DMS53 treated with DMSO at 0.1 percent for 48 hours (cell line): Measurements from ENCODE around the gene PRAMEF17.
"Not testable (repeated sequence)": the region's sequence is repeated elsewhere in the genome, so short reads cannot be mapped to it uniquely, and the experiment has no call there.

ENCODE experiments used
- DNase-seq: peaks from one replicate; lab custom pipeline; 2025; ENCODE audit not compliant: unreplicated experiment; lab: John Stamatoyannopoulos, UW

PRAMEF17 gene, protein sequence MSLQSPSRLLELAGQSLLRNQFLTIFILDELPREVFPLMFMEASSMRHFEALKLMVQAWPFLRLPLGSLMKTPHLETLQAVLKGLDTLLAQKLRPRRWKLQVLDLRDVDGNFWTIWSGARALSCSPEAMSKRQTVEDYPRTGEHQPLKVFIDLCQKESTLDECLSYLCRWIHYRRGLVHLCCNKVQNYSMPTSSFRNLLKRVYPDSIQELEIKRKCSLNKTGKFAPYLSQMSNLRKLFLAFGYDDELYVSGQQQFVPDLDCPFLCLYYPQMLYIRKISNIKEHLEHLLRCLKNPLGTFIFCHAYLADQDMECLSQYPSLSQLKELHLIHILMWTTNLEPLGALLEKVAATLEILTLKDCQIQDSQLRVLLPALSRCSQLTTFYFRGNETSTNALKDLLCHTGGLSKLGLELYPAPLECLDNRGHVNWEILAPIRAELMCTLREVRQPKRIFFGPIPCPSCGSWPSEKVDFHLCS

DNA sequence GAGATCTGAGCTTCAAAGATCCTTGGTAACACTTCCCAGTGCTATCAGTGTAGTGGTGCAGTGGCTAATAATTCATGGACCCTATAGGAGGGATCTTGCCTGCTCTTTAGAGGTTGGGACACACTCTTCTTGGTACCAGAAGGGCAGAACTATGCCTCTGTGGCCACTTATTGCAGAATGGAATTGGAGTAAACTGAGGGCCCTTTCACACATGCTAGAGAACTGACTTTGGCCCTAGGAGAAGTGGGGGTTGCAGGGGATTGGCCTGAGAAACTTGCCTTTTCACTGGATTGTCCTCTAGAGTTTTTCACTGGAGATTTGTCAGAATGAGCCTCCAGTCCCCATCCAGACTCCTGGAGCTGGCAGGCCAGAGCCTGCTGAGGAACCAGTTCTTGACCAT lies at the start of gene PRAMEF17:
PRAMEF17 (plus strand) TSS at position 301 of the 400 bp plus-strand sequence; CDS start at position 327, 26 bp downstream.
- DNase-seq = not testable (repeated sequence)

DNA sequence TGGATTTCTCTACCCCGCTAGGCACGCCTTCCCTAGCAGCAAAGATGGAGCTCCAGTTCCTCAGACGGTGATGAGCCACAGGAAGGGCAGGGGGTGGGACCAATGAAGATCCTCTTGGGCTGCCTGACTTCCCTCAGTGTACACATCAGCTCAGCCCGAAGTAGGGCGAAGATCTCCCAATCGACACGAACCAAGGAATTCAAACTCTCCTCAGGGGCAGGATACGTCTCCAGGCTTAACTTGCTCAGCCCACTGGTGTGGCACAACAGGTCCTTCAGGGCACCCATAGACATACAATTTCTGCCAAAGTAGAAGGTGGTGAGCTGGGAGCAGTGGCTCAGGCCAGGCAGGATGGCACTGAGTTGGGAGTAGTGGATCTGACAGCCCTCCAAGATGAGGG lies 46.9 kb upstream of the PRAMEF17 start:
- DNase-seq = not testable (repeated sequence)

DNA sequence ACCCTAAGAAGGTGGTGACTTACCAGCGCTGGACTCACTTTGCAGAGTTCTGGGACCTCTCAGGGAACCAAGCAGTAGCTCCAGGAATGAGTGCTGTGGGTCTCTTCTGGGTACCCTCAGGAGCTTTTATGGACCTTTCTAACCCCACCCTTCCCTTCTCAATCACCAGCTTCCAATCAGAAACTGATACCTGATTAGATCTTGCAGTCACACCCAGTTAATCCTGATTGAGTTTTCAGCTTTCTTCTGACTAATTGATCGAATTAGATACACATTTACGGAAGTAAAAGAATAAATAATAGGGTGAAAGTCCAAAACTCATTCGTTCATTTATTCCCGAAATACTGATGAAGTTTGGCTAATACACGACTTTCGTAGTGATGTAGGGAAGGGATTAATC lies 42.4 kb upstream of the PRAMEF17 start, which contains the start of gene PRAMEF14:
PRAMEF14 (minus strand) TSS at position 101 of the 400 bp plus-strand sequence. CDS start 1,820 bp downstream, outside the sequence.
- not testable (repeated sequence) for DNase-seq

DNA sequence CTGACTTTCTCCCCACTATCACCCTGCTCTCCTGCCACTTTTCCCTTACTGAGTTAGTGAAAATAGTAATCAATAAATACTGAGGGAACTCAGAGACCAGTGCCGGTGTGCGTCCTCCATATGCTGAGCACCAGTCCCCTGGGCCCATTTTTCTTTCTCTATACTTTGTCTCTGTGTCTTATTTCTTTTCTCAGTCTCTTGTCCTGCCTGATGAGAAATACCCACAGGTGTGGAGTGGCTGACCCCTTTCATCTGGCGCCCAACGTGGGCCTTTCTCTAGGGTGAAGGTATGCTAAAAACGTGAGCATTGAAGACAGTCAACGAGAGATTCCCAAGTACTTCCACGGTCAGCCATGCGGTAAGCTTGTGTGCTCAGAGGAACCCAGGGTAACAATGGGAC lies 36.0 kb upstream of the PRAMEF17 start:
- DNase-seq = not testable (repeated sequence)

DNA sequence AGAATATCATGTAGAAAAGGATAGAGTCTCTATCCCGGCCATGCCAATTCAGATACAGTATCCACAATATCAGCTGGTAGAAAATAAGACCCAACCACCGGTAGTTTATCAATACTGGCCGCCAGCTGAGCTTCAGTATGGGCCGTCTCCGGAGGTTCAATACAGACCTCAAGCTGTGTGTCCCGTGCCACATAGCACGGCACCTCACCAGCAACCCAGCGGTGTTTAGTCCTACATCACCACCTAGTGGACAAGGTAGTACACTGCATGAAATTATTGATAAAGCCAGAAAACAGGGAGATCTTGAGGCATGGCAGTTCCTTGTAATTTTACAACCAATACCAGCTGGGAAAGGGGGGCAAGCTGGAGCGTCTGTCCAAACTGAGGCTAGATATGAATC lies 35.0 kb upstream of the PRAMEF17 start:
- not testable (repeated sequence) for DNase-seq

DNA sequence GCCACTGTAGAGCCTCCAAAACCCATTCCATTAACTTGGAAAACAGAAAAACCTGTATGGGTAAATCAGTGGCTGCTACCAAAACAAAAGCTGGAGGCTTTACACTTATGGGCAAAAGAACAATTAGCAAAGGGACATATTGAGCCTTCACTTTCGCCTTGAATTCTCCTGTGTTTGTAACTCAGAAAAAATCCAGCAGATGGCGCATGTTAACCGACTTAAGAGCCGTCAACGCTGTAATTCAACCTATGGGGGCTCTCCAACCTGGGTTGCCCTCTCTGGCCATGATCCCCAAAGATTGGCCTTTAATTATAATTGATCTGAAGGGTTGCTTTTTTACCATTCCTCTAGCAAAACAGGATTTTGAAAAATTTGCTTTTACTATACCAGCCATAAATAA lies 32.7 kb upstream of the PRAMEF17 start:
- peak; percentile 19 for DNase-seq

DNA sequence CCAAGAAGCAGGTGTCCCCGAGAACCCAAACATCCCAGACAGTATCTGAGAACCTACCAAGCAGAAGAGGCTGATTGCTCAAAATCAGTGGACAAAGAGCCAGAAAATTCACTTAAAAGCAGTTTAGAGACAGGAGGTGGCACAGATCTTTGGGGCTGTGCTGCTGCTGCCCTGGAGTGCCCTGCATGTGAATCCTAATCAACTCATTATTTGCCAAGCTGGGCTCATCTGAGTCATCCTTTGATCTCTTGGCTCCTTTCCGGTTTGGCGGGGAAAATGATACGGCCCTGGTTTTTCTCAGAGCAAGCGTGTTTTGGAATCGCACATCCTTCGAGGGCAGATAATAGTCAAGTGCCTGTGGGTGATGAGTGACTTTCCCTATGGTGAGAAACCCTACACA lies 27.1 kb upstream of the PRAMEF17 start:
- DNase-seq = not testable (repeated sequence)

DNA sequence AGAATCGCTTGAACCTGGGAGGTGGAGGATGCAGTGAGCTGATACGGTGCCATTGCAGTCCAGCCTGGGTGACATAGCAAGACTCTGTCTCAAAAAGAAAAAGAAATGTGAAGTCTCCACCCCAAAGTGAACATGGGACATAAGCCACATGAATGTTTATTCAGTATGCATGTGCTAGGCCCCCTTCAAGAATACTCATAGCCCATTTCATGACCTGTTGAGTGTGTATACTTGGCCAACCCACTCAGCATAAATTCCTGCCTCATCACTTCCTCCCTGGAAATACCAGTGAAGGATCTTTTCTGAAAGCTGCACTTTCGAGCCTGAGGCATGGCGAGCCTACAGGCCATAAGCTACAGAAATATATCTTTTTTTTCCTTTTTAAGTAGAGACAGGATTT lies 24.5 kb upstream of the PRAMEF17 start:
- not testable (repeated sequence) for DNase-seq

DNA sequence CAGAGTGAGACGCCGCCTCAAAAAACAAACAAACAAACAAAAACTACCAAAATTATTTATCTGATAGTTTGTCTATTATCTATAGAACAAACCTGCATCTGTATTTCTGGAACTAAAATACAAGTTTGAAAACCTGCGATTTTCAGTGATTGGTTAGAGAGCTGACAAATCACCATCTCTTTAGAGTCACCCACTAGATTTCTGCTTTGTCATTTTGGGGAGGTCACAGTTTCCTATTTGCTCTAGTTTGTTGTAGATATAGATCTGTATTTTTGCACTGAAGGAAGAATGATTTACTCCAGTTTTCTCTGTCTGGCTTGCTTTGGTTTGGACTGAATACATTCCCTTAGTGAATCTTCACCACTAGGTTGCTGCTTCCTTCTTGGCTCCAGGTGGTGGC lies 22.9 kb upstream of the PRAMEF17 start:
- not testable (repeated sequence) for DNase-seq

DNA sequence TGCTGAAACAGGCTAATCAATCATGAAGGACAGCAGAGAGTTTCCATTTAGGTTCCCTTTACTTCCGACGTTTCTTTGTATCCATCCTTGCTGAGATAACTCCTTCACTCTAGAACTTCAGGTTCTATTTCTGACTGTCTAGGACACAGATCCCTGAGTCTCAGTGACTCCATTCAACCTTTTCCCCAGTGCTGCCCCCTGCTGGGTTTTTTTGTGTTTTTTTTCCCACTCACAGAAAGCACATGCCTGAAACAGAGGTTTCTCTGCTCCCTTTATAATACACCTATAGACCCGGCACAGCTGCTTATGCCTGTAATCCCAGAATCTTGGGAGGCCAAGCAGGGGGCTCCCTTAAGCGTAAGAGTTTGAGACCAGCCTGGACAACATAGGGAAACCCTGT lies 20.9 kb upstream of the PRAMEF17 start:
- DNase-seq = not testable (repeated sequence)

DNA sequence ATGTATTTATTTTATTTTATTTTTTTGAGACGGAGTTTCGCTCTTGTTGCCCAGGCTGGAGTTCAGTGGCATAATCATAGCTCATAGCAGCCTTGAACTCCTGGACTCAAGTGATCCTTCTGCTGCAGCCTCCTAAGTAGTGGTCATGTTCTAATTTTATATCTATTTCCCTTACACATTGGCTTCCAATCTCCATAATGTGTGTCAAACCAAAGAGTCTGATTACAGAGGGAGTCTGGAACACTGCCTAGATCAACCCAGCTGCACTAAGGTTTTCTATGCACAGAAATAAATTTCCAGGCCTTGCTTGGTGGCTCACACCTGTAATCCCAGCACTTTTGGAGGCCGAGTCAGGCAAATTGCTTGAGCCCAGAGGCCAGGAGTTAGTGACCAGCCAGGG lies 10.4 kb upstream of the PRAMEF17 start:
- not testable (repeated sequence) for DNase-seq

DNA sequence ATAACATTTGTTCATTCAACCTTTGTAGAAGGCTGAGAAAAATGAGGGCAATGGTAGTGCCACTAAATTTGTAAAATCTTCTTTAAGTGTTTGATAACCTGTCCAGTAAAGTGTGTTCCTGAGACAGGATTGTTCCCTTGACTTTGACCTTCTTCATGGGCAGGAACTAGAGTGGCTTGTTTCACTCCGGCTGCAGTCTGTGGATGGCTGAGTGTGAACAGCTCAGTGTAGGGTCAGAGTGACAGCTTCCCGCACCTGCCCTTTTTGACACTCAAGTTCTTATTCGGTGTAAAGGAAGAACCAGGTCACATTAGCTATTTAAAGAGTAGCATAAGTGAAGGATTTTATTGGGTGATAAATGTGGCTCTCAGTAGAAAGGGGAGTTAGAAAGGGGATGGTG lies 9.1 kb upstream of the PRAMEF17 start:
- not testable (repeated sequence) for DNase-seq

DNA sequence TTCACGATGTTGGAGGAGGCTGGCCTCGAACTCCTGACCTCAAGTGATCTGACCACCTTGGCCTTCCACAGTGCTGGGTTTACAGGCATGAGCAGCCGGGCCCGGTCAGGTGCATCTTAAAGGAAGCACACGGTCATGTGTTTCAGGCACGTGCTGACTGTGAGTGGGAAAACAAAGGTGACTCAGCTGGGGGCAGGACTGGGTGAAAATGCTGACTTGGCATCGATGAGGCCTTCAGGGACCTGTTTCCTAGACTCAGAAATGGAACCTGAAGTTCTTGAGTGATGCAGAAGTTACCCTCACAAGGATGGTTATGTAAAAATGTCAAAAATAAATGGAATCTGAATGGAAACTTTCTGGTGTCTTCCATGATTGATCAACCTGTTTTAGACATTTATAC lies 3.6 kb downstream of the PRAMEF17 start:
- DNase-seq = not testable (repeated sequence)

DNA sequence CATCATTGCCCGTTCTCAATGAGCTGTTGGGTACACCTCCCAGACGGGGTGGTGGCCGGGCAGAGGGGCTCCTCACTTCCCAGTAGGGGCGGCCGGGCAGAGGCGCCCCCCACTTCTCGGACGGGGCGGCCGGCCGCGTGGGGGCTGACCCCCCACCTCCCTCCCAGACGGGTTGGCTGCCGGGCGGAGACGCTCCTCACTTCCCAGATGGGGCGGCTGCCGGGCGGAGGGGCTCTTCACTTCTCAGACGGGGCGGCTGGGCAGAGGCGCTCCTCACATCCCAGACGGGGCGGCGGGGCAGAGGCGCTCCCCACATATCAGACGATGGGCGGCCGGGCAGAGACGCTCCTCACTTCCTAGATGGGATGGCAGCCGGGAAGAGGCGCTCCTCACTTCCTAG lies 5.3 kb downstream of the PRAMEF17 start:
- not testable (repeated sequence) for DNase-seq

DNA sequence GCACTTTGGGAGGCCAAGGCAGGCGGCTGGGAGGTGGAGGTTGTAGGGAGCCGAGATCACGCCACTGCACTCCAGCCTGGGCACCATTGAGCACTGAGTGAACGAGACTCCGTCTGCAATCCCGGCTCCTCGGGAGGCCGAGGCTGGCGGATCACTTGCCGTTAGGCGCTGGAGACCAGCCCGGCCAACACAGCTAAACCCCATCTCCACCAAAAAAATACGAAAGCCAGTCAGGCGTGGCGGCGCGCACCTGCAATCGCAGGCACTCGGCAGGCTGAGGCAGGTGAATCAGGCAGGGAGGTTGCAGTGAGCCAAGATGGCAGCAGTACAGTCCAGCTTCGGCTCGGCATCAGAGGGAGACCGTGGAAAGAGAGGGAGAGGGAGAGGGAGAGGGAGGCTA lies 5.9 kb downstream of the PRAMEF17 start:
- not testable (repeated sequence) for DNase-seq

DNA sequence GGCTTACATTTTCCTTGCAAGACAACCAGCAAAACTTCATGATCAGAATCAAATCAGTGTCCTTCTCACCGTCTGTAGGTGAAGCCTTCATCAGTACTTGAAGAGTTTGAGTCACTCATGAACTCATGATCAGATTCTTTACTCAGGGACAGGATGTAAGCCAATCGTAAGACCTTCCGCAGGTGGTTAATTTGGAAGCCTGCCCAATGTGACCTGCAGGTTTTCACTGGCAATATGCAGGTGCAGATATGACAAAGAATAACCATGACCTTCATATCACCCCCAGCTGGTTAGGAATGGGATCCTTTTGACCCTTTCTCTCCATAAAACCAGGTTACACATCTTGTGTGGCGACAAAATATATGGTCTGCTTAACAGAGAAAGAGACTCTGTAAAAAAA lies 18.4 kb downstream of the PRAMEF17 start:
- no peak for DNase-seq

DNA sequence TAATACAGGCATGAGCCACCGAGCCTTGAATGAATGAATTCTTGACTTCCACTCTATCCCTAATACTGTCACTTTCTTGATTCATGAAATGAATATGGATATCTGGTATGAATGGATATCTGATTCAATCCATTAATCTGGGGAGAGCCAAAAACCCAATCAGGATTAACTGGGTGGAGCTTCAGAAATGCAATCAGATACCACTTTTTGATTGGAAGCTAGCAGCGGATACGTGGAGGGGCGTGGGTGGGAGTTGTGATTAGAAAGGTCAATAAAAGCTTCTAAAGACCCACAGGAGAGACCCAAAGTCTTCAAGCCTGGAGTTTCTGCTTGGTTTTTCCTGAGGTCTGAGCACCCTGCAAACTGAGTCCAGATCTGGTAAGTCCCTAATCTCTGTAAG lies 20.7 kb downstream of the PRAMEF17 start, which contains the start of gene PRAMEF20:
PRAMEF20 (plus strand) TSS at position 301 of the 400 bp plus-strand sequence. CDS start 5,905 bp downstream, outside the sequence.
- not testable (repeated sequence) for DNase-seq

DNA sequence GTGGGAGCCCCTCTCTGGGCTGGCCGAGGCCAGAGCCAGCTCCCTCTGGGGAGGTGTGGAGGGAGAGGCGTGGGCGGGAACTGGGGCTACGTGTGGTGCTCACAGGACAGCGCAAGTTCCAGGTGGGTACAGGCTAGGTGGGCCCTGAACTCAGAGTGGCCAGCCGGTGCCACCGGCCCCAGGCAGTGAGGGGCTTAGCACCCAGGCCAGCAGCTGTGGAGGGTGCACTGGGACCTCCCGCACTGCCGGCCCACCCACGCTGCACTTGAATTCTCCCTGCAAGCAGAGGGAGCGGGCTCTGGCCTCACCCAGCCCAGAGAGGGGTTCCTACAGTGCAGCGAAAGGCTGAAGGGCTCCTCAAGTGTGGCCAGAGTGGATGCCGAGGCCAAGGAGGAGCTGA lies 41.1 kb downstream of the PRAMEF17 start:
- DNase-seq = no peak

DNA sequence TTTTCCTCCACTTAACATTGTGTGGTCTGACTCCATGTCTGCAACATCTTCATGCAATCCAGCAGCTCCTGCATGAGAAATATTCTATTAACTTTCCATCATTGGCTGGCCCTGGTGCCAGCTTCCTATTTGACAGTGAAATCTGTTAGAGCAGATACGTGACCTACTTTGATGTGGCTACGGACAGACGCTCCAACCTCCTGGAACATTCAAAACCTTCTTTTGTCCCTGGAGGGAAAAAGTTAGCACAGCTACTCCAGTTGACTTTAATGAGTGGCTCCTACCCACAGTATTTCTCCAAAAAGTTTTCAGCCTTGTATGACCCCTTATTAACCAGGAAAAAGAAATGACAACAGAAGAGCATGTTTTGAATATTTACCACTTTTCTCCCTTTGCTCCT lies 42.8 kb downstream of the PRAMEF17 start:
- DNase-seq = no peak

DNA sequence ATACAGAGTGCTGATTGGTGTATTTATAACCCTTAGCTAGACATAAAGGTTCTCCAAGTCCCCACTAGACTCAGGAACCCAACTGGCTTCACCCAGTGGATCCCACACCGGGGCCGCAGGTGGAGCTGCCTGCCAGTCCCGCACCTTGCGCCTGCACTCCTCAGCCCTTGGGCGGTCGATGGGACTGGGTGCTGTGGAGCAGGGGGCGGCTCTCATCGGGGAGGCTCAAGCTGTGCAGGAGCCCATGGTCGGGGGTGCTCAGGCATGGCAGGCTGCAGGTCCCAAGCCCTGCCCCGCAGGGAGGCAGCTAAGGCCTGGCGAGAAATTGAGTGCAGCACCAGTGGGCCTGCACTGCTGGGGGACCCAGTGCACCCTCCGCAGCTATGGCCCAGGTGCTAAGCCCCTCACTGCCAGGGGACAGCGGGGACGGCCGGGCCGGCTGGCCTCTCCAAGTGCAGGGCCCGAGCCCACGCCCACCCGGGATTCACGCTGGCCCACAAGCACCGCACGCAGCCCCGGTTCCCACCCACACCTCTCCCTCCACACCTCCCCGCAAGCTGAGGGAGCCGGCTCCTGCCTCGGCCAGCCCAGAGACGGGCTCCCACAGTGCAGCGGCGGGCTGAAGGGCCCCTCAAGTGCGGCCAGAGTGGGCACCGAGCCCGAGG lies 44.4 kb downstream of the PRAMEF17 start:
- not testable (repeated sequence) for DNase-seq

DNA sequence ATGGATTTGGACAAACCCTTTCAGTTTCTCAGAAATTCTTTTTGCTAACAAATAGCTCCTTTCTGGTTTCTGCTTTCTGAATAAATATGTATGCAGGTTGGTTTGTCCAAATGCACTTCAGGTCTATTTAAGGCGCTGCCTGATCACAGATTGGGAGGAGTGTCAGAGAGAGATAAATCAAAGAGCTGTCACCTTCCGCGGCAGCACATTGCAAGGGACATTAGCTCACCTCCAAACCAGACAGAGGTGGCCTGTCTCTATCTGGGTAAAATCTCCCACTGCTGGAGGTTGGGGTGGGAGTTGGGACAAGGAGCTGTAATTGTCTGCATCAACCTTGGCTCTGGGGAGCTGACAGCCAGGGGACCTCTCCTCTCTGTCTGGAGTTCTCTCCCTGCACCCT lies 46.0 kb downstream of the PRAMEF17 start:
- no peak for DNase-seq
